NOMO-1 (cell line): ENCODE data around the gene ZBTB21.

Experiments
- DNase-seq, 2 experiments: peaks; one replicate each; lab custom pipeline; 2025; ENCODE audit not compliant: unreplicated experiment in 2 of 2; lab: John Stamatoyannopoulos, UW

Gene ZBTB21

DNA sequence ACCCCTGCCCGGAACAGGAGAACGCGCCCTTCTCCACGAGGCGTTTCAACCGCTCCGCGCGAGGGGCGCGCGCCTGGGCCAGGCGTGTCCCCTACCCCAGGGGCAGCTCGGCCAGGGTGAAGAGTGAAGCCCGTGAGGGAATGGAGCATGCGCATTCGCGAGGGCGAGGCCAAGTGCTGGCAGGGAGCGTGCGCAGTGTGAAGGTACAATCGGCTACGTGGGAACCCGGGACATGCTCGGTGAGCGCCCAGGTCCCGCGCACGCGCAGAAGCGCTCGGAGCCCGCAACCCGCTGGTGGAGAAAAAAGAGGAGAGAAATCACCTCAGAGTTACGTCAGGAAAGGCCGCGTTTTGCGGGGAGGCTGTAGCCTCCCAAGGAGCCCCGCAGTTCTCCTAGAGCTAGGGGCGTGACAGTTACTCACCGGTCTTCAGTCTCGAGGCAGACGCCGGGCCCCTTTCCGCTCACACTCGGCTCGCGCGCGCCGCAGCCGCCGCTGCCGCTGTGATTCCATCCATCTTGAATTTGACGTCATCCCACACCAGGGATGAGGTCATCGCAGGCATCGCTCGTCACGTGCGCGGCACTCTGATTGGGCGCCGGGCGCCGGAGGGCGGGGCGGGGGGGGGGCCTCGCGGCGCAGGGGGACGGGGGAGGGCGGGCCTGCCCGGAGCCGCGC lies at the start of gene ZBTB21:
Gene ZBTB21 (minus strand): TSS at position 530 of the 676 bp plus-strand sequence. CDS start 16,265 bp downstream, outside the sequence.
- DNase-seq = peak; percentile 91 to 95

DNA sequence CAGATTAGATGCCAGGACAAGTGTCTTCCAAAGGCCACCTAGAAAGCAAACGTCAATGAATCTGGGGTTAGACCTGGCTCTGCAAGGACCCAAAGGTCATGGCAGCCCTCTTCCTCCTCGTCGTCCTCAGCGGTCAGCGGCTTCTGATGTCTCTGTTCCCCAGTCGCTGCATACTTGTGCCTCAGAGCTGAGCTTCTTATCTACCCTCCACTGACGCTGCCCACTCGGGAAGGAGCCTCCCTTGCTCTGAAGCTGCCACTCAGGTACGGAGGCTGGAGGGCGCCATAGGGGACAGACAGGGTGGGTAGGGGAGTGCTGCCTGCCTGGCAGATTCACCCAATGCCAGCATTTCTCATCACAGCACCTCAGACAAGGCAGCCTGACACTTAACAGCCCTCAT lies 49.6 kb upstream of the ZBTB21 start:
- no peak for DNase-seq

DNA sequence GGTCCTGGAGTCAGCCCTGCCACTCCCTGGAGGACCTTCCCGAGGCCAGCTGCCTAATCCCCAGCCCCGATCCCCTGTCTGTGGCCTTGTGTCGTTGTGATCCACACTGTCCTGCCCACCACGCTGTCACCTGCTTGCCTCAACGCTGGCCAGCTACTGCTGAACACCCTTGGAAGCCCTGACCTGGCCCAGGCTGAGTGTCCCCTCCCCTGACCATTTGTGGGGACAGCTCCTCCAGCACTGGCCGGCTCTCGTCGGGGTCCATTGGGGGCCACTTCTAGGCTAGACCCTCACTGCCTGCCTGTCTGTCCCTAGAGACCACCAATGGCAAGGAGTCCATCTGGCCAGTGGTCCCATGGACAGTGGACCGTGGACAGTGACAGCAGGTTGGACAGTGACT lies 49.0 kb upstream of the ZBTB21 start:
- no peak for DNase-seq

DNA sequence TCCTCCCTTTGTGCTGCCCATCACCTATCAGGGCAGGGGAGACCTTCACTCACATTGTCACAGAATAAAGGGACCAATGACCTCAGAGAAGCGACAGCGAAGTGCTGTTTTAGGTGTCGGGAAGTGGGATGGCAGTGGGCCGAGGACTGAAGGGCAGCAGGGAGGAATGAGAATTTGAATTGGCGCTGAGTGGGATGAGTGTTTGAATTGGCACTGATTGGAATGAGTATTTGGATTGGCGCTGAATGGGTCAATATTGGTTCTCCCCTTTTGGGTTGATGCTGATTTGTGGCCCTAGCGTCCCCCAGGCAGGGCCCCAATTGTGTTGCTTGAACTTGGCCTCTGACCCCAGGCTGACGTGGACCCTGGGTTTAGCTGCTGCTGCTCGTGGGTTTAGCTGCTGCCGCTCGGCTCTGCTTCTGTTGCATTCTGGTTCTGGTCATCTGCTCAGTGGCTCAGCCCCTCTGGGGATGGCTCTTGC lies 48.5 kb upstream of the ZBTB21 start:
- no peak for DNase-seq

DNA sequence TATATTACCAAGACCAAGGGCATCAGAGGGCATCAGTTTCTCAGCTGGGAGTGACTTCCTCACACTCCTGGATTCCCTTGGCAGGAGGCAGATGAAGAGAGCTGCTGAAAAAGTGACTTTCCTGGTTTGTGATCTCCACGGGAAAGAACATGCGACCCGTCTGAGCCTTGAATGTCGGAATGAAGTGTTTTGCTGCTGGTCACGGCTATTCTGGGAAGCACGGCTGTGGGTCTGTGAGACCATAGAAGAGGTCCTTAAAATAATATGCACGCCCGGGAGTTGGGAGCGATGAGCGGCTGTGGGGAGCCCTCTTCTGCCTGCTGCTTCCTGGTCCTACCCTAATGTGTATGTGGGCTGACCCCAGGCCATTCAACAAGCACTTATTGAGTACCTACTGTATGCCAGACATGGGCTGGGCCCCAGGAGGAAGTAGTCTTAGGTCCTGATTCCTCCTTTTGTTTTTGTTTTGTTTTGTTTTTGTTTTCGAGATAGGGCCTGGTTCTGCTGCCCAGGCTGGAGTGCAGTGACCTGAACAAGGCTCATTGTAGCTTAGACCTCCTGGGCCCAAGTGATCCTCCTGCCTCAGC lies 47.8 kb upstream of the ZBTB21 start:
- no peak for DNase-seq

DNA sequence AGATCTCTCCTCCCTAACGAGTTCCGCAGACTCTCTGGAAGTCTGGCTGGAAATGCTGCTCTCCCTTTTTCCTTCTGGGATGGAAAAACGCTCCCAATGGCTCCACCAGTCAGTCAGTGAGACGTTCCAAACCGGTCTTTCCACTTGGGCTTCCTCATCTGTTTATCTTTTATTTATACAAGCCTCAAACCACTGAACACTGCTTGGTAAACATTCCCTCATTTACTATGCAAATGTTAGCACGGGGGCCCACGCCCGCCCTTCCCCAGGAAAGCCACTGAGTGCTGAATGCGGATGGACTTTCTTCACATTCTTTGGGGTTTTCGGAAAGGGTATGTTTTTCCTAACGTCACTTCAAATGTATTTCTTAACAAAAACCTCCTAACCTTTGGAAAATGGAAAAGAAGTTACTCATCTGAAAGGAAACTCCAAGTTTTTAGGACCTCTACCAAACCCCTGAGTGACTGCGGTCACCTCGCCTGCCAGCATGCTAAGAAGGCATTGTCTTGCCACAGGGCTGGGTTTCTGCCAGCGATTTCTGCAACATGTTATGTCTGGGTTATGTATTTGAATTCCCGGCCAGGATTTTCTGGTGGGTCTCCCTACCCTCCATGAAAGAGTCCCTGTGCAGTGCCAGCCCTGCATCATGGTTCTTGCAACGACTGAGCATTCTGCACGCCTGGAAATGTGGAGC lies 47.0 kb upstream of the ZBTB21 start:
- DNase-seq = no peak

DNA sequence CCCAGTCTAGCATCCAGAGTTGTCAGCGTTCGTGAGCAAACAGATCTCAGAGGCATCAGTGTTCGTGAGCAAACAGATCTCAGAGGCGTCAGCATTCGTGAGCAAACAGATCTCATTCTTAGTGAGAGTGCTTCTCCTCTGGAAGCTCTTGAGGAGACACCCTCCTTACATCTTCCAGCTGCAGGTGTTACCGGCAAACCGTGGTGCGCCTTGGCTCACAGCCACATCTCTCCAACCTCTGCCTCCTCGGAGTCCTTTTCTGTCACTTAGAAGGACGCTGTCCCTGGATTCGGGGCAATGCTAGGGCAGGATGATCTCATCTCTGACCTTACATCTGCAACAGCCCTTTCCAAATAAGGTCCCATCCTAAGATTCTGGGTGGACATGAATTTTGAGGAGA lies 46.3 kb upstream of the ZBTB21 start:
- DNase-seq = no peak

DNA sequence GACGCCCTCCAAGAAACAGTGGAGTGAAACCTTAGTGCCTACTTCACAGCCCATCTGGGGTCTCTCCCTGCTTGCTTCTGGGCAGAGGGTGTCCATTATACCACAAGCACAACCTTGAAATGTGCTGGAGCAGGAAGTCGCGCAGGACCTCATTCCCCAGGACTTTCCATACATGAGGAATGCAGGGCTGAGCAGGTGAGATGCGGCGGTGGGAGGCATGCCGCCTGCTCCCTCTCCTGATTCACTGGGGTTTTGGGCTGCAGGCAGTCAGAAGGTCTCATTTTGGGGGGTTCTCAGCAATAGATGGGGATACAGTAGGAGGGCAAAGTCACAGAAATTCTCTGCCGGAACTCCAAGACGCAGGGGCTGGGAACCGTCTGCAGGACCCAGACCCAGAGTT lies 45.3 kb upstream of the ZBTB21 start:
- no peak for DNase-seq

DNA sequence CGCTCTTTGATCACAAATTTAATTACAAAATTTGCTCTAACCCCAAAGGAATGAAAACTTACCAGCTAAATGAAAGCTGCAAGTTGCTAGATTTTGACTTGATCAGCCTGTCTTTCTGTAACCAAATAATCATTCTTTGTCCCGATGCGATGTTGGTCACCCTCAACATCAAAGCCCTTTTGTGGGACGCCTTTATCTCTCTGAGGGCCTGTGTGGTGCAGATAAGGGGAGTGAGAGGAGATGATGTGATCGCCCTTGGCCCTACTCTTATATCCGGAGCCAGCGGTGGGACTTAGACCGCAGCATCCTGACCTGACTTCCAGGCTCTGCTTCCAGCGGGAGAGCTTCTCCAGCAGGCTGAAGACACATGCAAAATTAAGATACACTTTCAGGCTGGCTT lies 41.6 kb upstream of the ZBTB21 start:
- no peak for DNase-seq

DNA sequence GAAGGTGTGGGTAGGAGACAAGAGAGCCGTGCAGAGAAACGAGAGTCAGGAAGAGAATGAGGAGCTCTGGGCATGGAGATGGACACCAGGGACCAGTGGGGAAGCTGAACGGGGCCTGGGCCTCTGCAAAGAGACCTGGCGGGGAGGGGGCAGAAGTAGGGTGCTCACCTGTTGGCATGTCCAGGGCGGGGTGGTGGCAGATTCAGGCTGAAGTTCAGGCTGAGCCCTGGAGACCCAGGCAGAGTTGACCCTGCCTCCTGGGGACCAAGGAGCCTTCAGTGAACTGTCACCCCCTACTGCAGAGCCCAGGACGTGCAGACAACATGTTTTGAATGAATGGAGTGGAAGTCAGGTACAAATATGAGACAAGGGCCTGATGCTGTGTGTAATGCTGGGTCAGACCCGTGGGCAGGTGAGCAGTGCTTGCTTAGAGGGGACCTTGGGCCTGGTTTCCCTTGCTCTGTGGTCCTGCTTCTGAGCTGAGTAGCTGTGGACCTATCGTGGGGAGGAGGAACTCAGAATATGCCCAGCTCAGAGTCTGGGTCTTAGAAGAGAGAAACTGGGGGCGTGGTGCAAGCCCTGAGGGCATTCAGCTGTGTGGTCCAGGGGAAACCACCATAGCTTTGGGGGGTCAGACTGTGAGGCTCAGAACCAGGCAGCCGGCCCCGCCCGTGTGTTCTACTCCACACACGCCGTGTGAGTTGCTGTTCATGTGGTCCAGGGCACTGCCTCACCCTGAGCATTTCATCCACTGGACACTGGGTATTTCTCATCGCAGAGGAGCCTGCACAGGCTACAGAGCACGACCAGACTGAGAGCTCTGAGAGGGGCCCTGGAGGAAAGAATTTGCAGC lies 39.6 kb upstream of the ZBTB21 start:
- DNase-seq = no peak

DNA sequence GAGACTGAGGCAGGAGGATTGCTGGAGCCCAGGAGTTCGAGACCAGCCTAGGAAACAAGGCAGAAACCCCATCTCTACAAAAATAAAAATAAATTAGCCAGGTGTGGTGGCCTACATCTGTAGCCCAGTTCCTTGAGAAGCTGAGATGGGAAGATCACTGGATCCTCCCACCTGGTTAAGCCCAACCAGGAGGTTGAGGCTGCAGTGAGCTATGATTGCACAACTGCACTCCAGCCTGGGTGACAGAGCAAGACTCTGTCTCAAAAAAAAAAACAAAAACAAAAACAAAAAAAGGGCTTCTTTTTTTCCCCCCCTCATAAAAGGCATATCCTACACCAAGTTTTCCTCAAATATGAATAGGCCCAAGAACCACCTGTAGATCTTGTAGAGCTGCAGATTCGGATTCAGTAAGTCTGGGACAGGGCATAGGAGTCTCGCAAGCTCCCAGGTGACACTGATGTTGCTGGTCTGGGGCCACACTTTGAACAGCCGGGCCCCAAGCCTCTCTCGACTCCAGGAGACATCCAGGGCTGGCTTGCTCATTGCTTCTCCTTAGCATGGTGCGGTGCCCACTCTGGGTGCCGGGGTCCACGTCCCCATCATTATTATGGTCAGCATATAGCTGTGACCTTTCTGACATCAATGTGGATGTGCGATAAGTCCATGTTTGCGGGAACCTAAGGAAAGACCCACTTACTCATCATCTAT lies 38.9 kb upstream of the ZBTB21 start:
- DNase-seq = no peak

DNA sequence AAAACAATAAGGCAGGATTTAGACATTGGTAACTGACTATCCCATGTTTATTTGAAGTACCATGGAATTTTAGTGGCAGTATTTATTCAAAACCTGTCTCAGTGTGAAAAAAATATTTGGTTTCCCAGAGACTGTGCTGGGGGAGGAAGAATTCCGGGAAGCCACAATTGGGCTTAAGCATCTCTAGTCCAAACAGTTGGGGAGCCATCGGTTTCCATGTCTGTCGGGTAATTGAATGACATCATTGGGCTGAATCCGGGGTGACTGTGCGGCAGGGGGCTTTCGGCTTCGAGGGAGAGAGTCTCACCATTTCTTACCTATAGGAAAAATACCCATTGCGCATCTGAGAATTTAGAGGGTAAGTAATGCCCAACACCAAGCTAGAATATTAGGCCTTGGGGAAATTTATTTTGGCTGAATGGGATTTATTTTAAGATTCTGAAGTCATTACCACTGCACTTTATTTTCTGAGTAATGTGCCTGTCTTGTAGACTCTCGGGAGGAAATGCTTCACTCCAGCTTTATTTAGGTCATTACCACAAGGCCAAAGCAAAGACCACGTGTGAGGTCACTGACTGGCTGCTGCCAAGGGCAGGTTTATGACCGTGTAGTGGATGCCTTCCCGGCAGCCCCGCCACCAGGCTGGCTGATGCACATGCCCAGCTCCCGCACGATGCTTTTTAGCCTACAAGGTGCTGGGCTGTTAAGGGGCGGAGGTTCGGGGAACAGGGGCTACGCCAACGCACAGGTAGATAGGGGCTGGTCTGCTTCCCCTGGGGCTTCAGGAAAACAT lies 37.9 kb upstream of the ZBTB21 start:
- no peak for DNase-seq

DNA sequence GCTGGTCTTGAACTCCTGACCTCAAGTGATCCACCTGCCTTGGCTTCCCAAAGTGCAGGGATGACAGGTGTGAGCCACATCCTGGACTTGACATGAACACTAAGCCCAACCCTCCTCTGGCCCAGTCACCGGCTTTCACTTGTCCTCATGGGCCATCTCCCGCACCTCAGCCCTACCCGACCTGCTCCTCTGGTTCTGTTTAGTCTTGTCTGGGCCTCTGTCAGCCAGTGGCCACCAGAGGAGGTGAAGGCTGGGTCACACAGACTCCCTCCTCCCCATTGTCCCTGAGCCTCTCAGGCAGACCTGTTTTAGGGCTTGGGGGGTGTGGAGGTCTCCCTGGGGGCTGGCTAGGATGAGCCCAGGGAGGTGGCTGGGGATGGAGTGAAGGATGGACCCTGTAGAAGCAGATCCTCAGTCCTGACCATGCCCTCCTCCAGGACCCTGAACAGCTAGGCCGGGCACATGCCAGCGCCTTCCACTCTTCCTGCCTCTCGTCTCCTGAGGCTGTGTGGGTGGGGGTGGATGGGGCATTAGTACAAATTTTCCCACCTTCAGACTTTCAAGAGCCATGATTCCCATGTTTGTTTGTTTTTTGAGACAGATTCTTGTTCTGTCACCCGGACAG lies 34.8 kb upstream of the ZBTB21 start:
- DNase-seq = no peak

DNA sequence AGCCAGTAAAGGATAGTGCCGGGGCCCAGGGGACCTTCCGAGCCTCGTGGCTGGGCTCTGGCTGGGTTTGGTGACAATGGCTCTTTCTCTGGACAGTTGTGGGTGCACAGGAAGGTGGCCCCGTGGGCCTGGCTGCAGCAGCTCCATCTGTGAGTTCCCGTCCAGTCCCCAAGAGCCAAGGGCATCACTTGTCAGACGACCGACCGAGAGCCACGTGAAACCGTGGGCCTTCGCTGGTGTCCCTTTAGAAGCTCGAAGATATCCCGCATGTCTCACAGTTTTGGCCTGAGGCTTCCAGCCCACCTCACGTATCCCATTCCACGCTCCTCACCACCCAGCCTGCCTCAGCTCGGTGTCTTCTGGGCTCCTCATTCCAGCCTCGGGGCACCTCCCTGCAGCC lies 33.8 kb upstream of the ZBTB21 start:
- no peak for DNase-seq

DNA sequence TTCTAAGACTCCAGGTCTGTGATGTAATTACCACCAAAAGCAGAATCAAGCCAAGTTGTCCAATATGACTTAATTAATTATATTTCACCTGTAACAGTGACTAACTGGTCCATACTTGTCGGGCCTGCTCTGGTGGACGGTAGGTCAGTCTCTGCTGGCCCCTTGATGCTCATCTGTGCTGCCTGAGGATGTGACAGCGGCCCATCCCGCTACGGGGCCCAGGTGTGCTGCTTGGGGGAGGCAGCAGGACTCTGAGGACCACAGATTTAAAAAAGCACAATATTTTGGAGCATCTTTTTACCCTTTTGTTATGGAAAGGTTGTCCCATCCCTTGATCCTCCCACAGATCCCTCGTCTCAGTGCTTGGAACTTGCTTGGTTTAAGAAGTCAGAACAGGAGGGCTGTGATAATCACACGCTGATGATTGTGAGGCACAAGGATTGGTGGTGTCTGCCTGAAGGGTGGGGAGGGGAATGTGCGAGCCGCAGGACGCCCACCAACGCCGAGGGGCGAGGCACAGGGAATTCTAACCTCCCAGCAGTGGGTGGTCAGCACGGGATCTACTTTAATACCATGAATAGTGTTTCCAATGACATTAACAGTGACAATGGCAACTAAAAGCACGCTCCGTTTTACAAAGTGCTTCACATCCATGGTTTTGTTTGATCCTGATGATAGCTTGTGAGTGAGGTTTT lies 33.2 kb upstream of the ZBTB21 start:
- DNase-seq = no peak

DNA sequence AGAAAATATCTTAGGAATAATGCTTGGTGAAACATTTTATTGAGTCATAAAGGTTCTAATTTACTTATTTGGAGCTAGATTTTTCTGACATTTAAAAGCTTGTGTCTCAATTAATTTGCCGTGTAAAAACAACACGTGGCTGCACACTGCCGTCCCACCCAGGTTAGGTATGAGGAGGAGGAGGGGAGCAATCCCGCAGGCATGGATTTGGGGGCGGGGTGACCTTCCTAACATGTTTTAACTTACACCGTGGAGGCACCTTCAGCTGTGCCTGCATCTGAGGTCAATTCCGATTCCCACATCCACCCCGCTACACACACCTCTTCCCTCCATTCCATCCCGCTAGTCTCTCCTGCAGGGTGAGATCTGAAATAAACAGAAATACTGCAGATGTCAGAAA lies 32.5 kb upstream of the ZBTB21 start:
- DNase-seq = no peak

DNA sequence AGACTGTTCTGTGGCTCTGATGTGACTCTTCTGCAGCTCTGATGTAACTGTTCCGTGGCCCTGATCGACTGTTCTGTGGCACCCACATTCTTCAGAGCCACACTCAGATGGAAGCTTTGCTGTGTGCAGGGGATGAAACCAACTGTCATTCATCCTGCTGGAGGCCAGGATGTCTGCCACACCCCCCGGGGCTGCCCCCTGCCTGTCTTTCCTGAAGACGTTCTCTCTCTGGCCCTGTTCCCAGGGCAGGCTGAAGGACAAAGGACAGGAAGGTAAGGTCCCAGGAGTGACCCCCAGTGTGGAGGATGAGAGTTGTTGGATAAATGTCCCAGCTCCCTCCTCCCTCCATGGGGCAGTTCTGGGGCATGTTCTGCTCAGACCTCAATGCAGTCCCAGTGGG lies 31.6 kb upstream of the ZBTB21 start:
- DNase-seq = no peak

DNA sequence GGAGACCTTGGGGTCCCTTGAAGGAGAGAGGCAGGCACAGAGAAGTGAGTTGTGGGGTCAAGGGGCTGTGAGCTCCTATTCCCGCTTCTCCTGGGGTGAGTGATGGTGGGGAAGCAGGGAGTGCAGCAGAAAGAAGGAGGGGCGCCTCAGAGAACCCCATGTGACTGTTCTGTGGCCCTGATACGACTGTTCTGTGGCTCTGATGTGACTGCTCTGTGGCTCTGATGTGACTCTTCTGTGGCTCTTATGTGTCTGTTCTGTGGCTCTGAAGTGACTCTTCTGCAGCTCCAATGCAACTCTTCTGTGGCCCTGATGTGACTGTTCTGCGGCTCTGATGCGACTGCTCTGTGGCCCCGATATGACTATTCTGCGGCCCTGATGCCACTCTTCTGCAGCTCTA lies 31.1 kb upstream of the ZBTB21 start:
- DNase-seq = no peak
